ENCODE data around the gene PIEZO2.

The PIEZO2 gene

GRCh38 chr18:10924290-10924689, 225.1 kb downstream of the PIEZO2 start:
- TF ChIP-seq, protein P1, sequence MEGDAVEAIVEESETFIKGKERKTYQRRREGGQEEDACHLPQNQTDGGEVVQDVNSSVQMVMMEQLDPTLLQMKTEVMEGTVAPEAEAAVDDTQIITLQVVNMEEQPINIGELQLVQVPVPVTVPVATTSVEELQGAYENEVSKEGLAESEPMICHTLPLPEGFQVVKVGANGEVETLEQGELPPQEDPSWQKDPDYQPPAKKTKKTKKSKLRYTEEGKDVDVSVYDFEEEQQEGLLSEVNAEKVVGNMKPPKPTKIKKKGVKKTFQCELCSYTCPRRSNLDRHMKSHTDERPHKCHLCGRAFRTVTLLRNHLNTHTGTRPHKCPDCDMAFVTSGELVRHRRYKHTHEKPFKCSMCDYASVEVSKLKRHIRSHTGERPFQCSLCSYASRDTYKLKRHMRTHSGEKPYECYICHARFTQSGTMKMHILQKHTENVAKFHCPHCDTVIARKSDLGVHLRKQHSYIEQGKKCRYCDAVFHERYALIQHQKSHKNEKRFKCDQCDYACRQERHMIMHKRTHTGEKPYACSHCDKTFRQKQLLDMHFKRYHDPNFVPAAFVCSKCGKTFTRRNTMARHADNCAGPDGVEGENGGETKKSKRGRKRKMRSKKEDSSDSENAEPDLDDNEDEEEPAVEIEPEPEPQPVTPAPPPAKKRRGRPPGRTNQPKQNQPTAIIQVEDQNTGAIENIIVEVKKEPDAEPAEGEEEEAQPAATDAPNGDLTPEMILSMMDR (IDR thresholded peaks at IDR 0.05): no peak

- TF ChIP-seq, protein P1 (IDR thresholded peaks at IDR 0.05): no peak
These were observed 225.8 kb downstream of the PIEZO2 start for GRCh38 chr18:10923551-10924070.

GRCh38 chr18:10923141-10923540, 226.2 kb downstream of the PIEZO2 start:
- TF ChIP-seq, protein P1 (IDR thresholded peaks at IDR 0.05): no peak

GRCh38 chr18:10919851-10920250, 229.5 kb downstream of the PIEZO2 start:
- TF ChIP-seq, protein P1 (IDR thresholded peaks at IDR 0.05): no peak

GRCh38 chr18:10916865-10917264, 232.5 kb downstream of the PIEZO2 start:
- TF ChIP-seq, protein P1 (IDR thresholded peaks at IDR 0.05): no peak

- TF ChIP-seq, protein P1 (IDR thresholded peaks at IDR 0.05): no peak
These were observed 233.0 kb downstream of the PIEZO2 start for GRCh38 chr18:10916387-10916786.

GRCh38 chr18:10913919-10914318, 235.4 kb downstream of the PIEZO2 start:
- TF ChIP-seq, protein P1 (IDR thresholded peaks at IDR 0.05): no peak
